Keratinocyte (primary cell): ENCODE measurements around the gene SERPINE2.

Source experiments
- EZH2 ChIP-seq: IDR thresholded peaks from one replicate; pipeline ENCODE4 v1.6.1; 2012; ENCODE audit warnings: inconsistent platforms, mild to moderate bottlenecking, low read length, moderate library complexity
- TF ChIP-seq, protein P1 (sequence below), 3 experiments: IDR thresholded peaks in 1 of 3; conservative IDR thresholded peaks in 1 of 3; optimal IDR thresholded peaks in 1 of 3; 2 replicates in 2 of 3; 3 replicates in 1 of 3; pipeline versions ENCODE3 to v1.5.1; 2011; ENCODE audit warnings: low read length in 3 of 3, mild to moderate bottlenecking in 3 of 3, moderate library complexity in 2 of 3, control low read depth in 1 of 3, inconsistent platforms in 1 of 3; ENCODE audit not compliant: insufficient read depth in 2 of 3; ENCODE audit errors: extremely low read depth in 1 of 3

DNA sequence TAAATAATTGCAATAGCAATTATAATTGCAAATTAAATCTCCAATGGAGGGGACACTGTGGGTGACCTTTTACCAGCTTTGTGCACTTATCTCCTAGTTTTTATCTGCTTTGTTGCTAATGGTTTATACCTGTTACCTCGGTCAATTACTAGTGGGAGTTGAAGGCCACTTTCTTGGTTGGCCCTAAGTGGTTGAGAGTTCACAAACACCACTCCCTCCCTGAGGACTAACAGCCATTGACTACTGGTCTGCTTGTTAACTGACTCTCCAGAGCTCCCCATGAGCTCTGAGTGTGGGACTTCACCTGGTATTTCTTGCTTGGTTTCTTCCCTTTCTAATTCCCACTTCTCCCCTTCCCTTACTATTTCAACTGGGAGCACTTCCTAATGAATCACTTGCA is 27.2 kb downstream of the SERPINE2 start:
- TF ChIP-seq, protein P1, sequence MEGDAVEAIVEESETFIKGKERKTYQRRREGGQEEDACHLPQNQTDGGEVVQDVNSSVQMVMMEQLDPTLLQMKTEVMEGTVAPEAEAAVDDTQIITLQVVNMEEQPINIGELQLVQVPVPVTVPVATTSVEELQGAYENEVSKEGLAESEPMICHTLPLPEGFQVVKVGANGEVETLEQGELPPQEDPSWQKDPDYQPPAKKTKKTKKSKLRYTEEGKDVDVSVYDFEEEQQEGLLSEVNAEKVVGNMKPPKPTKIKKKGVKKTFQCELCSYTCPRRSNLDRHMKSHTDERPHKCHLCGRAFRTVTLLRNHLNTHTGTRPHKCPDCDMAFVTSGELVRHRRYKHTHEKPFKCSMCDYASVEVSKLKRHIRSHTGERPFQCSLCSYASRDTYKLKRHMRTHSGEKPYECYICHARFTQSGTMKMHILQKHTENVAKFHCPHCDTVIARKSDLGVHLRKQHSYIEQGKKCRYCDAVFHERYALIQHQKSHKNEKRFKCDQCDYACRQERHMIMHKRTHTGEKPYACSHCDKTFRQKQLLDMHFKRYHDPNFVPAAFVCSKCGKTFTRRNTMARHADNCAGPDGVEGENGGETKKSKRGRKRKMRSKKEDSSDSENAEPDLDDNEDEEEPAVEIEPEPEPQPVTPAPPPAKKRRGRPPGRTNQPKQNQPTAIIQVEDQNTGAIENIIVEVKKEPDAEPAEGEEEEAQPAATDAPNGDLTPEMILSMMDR (optimal IDR thresholded peaks at IDR 0.05 in 1 of 3, IDR thresholded peaks at IDR 0.05 in 1 of 3, conservative IDR thresholded peaks at IDR 0.05 in 1 of 3; ENCODE audit: extremely low read depth in 1 of 3, insufficient read depth in 2 of 3, low read length in 3 of 3) = no peak
- TF ChIP-seq EZH2 = no peak
